BJ (cell line): Measurements from ENCODE around the gene CAPN6. TPM values are rescaled to one million over a fixed set of nuclear protein-coding genes. Genes with fewer than 3 reads are reported as not detected.

Experiments
- CTCF ChIA-PET: fragments of 350-600 bp; formaldehyde crosslinking; extraction: SDS; loops from one replicate; lab custom pipeline; 2021; ENCODE audit warnings: antibody characterized with exemption, inconsistent platforms; lab: Yijun Ruan, JAX
- POLR2A ChIA-PET: fragments of 300-600 bp; sonication (Branson Sonifier 250); formaldehyde crosslinking; extraction: SDS; loops from one replicate; lab custom pipeline; 2021; ENCODE audit warnings: antibody characterized with exemption; lab: Charles Lee
- DNase-seq: peaks from one replicate; pipeline ENCODE4 v3.0.0-alpha.2; 2011; ENCODE audit warnings: low read depth
- H3K27me3 ChIP-seq: 2 replicates; pipeline ENCODE4 v1.6.0; 2011; ENCODE audit warnings: low read length; ENCODE audit not compliant: control insufficient read depth, insufficient read depth
- H3K36me3 ChIP-seq: 2 replicates; pipeline ENCODE4 v1.5.1; 2011; ENCODE audit warnings: low read length; ENCODE audit not compliant: control insufficient read depth, insufficient read depth
- H3K4me3 ChIP-seq: 2 replicates; pipeline ENCODE4 v1.5.1; 2011; ENCODE audit warnings: low read depth, mild to moderate bottlenecking, control low read depth, low read length
- CTCF ChIP-seq: IDR thresholded peaks from 2 replicates; pipeline ENCODE4 v1.5.1; 2011; ENCODE audit warnings: low read depth, mild to moderate bottlenecking, control low read depth, inconsistent platforms, low read length, moderate library complexity; ENCODE audit not compliant: insufficient read depth
- polyA plus RNA-seq: library from polyadenylated mRNA; depleted of rRNA; stranded (reverse); fragments of >200 nt; gene quantifications from 2 replicates; pipeline ENCODE4 v1.2.3, GENCODE V29; 2011

Gene CAPN6
- polyA plus RNA-seq, 1 experiment = not detected

DNA sequence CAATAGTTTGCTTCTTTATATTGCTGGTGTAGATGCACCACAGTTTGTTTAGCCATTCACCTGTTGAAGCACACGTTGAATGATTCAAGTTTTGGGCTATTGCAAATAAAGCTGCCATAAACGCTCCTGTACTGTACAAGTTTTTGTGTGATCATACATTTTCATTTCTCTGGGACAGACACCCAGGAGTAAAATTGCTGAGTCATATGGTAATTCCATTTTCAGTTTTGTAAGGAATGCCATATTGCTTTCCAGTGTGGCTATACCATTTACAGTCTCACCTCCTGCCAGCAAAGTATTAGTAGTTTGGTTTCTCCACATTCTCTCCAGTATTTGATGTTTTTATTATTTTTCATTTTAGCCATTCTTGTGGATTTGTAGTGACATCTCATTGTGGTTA is 32.0 kb upstream of the CAPN6 start:
- no peak for TF ChIP-seq CTCF
- POLR2A ChIA-PET = no interaction called here
- H3K27me3 ChIP-seq = no peaks in the 10 kb centered on the region
- H3K36me3 ChIP-seq = no peaks in the 10 kb centered on the region
- no peak for DNase-seq
- CTCF ChIA-PET = no interaction called here
- no peak overlapping the region for H3K4me3 ChIP-seq

DNA sequence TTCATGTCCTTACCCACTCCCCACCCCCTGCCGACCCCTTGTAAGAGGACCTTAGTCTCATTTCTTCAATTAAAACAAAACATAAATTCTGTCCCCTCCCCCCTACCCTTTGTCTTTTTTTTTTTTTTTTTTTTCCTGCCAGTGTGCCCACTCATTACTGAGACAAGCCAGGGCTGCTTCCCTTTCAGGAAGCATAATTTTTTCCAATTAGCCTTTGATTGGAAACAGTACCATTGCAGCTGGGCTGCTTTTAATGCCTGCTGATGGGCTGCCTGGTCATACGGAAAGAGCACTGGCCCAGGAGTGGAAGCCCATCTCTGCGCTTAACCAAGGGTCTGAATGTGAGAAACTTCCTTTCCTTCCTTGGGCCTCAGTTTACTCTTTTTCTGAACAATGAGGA is 18.6 kb upstream of the CAPN6 start:
- Histone ChIP-seq H3K27me3 (no peaks in the 10 kb centered on the region), H3K4me3 (no peak overlapping the region), H3K36me3 (no peaks in the 10 kb centered on the region)
- DNase-seq = no peak
- TF ChIP-seq CTCF = no peak
- POLR2A ChIA-PET = no interaction called here
- CTCF ChIA-PET = interaction anchor here (1.0 kb wide), 1 partner anchor 9 kb away, joined by 3 read pairs; no protein-coding TSS in a partner anchor

DNA sequence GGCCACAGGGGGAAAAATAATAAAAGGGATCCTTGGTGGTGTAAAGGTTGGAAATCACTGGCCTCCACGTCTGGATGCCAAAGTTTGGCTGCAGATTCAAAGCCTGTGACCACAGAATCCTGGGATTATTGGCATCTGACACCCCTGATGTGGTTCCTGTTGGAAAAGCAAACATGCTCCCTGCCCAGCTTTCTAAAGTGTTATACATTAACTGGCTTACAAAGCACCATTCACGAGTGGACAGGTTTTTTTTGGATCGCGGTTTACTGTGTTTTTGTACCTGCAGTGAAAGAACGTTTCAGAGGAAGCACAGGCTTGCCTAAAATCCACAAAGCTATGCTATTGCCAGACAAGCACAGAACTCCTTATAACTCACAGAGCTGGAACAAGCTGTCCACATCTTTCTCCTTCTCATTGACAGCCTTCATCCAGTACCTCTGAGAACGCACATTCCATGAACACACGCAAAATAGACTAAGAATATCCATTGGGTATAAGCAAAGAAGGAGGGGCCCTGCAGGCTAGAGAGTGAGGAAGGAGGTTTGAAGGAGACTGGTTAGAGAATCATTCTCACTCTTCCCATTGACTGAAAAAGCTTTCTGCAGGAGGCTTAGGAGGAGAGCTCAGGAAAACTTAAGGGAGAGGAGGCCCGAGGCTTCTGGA is 14.5 kb upstream of the CAPN6 start:
- POLR2A ChIA-PET = no interaction called here
- H3K4me3 ChIP-seq = no peak overlapping the region
- H3K36me3 ChIP-seq = no peaks in the 10 kb centered on the region
- TF ChIP-seq CTCF = no peak
- CTCF ChIA-PET = no interaction called here
- no peak for DNase-seq
- no peaks in the 10 kb centered on the region for H3K27me3 ChIP-seq

DNA sequence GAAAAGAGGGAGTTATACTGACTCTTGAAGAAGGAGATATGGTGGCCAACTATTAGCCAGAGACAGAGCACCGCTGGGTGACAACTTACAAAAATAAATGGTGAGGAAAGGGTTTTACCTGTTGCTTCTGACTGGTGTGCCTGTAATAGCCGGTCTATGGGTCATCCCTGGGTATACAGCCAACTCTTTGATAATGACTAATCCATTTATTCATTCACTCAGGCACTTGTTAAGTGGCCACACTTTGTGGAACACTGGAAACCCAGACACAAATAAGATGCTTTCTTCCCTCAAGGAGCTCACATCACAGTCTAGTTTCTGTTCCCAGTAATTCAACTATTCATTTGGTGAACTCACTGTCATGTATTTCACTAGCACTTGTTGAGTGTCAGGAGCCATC is 13.2 kb upstream of the CAPN6 start:
- ChIA-PET POLR2A (no interaction called here), CTCF (no interaction called here)
- no peak for DNase-seq
- Histone ChIP-seq H3K4me3 (no peak overlapping the region), H3K27me3 (no peaks in the 10 kb centered on the region), H3K36me3 (no peaks in the 10 kb centered on the region)
- no peak for TF ChIP-seq CTCF

GRCh38 chrX:111282991-111283390 is 12.7 kb upstream of the CAPN6 start:
- no peak for TF ChIP-seq CTCF
- no peak for DNase-seq
- CTCF ChIA-PET = no interaction called here
- no peak overlapping the region for H3K4me3 ChIP-seq
- H3K27me3 ChIP-seq = no peaks in the 10 kb centered on the region
- no peaks in the 10 kb centered on the region for H3K36me3 ChIP-seq
- POLR2A ChIA-PET = no interaction called here
